ENCODE data around the gene KDR. TPM values are rescaled to one million over a fixed set of nuclear protein-coding genes. Genes with fewer than 3 reads are reported as not detected.

Gene KDR
- total RNA-seq, 1 donor from 2014 or later: 2.0 TPM

DNA sequence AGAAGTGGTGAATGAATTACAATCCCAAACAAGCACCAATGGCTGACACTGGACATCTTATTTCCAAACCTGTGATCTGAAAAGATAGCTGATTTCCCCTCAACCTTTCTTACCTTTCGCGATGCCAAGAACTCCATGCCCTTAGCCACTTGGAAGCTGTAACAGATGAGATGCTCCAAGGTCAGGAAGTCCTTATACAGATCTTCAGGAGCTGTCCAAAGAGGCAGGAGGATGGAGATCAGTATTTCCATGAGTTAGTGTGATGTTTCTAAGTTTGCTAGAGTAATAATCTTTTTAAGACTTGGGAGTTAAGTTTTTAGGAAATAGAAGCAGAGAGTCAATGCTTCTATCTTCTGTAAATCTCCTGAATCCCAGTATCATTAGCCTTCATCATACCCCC is 32.9 kb downstream of the KDR start:
- Mint-ChIP-seq H3K36me3 (ENCODE audit: unreplicated experiment) (no peaks in the 10 kb centered on the region), H3K27me3 (ENCODE audit: unreplicated experiment) (no peaks in the 10 kb centered on the region), H3K9me3 (ENCODE audit: unreplicated experiment) (no peaks in the 10 kb centered on the region), H3K27ac (ENCODE audit: unreplicated experiment) (no peak overlapping the region), H3K4me1 (ENCODE audit: low read depth, unreplicated experiment) (peaks cover 2% of the 10 kb centered on the region), H3K4me3 (ENCODE audit: unreplicated experiment) (no peak overlapping the region)
- TF ChIP-seq CTCF (IDR thresholded peaks at IDR 0.05; ENCODE audit: partially characterized antibody, unreplicated experiment): no peak
- no peak for DNase-seq

DNA sequence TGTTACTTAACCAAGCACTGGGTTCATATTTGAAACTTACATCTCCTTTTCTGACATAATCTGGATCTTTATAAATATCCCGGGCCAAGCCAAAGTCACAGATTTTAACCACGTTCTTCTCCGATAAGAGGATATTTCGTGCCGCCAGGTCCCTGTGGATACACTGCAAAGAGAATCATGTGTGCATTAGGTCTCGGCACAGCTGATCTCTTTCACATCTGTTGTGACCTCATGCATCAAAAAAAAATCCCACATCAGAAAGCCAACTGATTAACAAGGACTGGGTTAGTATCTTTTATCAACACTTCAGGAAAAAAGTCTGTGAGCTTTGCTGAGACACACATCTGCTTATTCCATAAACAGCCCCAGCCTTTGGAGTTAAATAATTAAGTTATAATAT is 35.5 kb downstream of the KDR start:
- H3K36me3 Mint-ChIP-seq (ENCODE audit: unreplicated experiment): no peaks in the 10 kb centered on the region
- no peak overlapping the region for H3K4me3 Mint-ChIP-seq (ENCODE audit: unreplicated experiment)
- DNase-seq: no peak

GRCh38 chr4:55087913-55088260 is 37.5 kb downstream of the KDR start:
- TF ChIP-seq CTCF (IDR thresholded peaks at IDR 0.05; ENCODE audit: partially characterized antibody, unreplicated experiment): no peak
- no peaks in the 10 kb centered on the region for H3K27me3 Mint-ChIP-seq (ENCODE audit: unreplicated experiment)
- H3K4me1 Mint-ChIP-seq (ENCODE audit: low read depth, unreplicated experiment): peaks cover 10% of the 10 kb centered on the region
- H3K27ac Mint-ChIP-seq (ENCODE audit: unreplicated experiment): no peak overlapping the region
- no peaks in the 10 kb centered on the region for H3K9me3 Mint-ChIP-seq (ENCODE audit: unreplicated experiment)
- H3K36me3 Mint-ChIP-seq (ENCODE audit: unreplicated experiment): no peaks in the 10 kb centered on the region
- no peak for DNase-seq
- H3K4me3 Mint-ChIP-seq (ENCODE audit: unreplicated experiment): no peak overlapping the region

More for the DNA sequence above, 35.5 kb downstream of the KDR start:
- no peaks in the 10 kb centered on the region for H3K9me3 Mint-ChIP-seq (ENCODE audit: unreplicated experiment)
- H3K4me1 Mint-ChIP-seq (ENCODE audit: low read depth, unreplicated experiment): peaks cover 10% of the 10 kb centered on the region
- no peaks in the 10 kb centered on the region for H3K27me3 Mint-ChIP-seq (ENCODE audit: unreplicated experiment)
- H3K27ac Mint-ChIP-seq (ENCODE audit: unreplicated experiment): no peak overlapping the region
- TF ChIP-seq CTCF (IDR thresholded peaks at IDR 0.05; ENCODE audit: partially characterized antibody, unreplicated experiment): no peak

DNA sequence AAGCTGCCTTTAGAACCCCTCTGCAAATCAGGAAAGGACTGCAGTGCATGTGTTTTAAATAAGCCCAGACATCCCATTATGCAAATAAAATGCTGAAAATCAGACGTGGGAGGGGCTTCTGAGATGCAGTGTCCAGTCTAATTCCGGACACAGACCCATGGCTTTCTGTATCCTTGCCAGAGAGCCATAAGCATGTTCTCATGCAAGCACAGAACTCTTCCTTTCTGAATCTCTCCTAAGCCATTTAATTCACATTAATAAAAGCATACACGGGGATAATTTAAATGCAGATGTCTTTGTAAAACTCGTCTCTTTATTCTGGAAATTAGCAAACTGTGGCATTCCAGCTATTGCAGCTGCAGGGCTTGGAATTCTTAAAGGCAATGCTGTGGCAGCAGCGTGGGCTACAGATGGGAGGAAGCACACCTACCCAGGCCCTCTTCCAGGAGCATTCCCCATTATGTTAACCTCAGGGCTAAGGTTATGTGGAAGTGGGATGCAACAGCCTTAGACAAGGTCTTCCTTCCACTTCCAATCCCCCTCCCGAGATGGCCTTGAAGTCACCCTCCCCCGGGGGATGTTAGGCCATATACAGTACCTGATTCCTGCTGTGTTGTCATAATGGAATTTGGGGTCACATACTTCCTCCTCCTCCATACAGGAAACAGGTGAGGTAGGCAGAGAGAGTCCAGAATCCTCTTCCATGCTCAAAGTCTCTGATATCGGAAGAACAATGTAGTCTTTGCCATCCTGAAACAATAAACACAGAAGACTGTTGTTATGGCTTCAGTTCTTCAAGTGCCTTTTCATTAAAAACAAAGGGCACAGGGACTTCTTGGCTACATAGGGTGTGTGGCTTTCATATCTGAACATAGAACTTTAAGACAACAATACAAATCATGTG is 38.1 kb downstream of the KDR start:
- Mint-ChIP-seq H3K27me3 (ENCODE audit: unreplicated experiment) (no peaks in the 10 kb centered on the region), H3K9me3 (ENCODE audit: unreplicated experiment) (no peaks in the 10 kb centered on the region), H3K4me3 (ENCODE audit: unreplicated experiment) (no peak overlapping the region), H3K27ac (ENCODE audit: unreplicated experiment) (no peak overlapping the region), H3K4me1 (ENCODE audit: low read depth, unreplicated experiment) (peaks cover 10% of the 10 kb centered on the region), H3K36me3 (ENCODE audit: unreplicated experiment) (no peaks in the 10 kb centered on the region)
- TF ChIP-seq CTCF (IDR thresholded peaks at IDR 0.05; ENCODE audit: partially characterized antibody, unreplicated experiment): no peak
- no peak for DNase-seq

DNA sequence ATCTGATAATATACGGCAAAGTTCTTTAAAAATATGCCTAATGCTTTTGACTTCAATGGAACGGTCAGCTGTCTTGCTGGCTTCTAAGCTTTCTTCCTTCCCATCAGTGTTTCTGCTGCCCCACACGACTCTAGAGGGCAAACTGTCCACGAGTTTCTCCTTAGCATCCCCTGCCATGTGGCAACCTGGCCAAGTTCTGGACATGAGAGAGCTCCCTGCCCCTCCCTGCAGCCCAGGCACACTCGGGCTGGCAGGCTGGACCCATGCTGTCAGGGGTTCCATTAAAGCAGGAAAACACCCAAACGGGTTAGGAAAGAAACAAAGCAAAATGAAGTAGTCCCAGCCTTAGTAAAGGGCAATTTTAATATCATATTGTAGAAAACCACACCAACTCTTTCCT is 38.8 kb downstream of the KDR start:
- H3K4me3 Mint-ChIP-seq (ENCODE audit: unreplicated experiment): no peak overlapping the region
- H3K36me3 Mint-ChIP-seq (ENCODE audit: unreplicated experiment): no peaks in the 10 kb centered on the region
- no peak for DNase-seq
- no peak overlapping the region for H3K27ac Mint-ChIP-seq (ENCODE audit: unreplicated experiment)
- H3K27me3 Mint-ChIP-seq (ENCODE audit: unreplicated experiment): no peaks in the 10 kb centered on the region
- H3K4me1 Mint-ChIP-seq (ENCODE audit: low read depth, unreplicated experiment): peaks cover 10% of the 10 kb centered on the region
- TF ChIP-seq CTCF (IDR thresholded peaks at IDR 0.05; ENCODE audit: partially characterized antibody, unreplicated experiment): no peak
- H3K9me3 Mint-ChIP-seq (ENCODE audit: unreplicated experiment): no peaks in the 10 kb centered on the region

Measured in glutamatergic neuron (in vitro differentiated cells).